HTR-8/SVneo (cell line): ENCODE measurements around the gene PSIP1.
A peak's percentile ranks its signal among the peaks of the same experiment; 100 is the strongest.
"Not testable (repeated sequence)": the region's sequence is repeated elsewhere in the genome, so short reads cannot be mapped to it uniquely, and the experiment has no call there.

Experiments
- DNase-seq: peaks from one replicate; pipeline ENCODE4 v3.0.0; 2011; ENCODE audit warnings: low spot score, mixed read lengths; ENCODE audit not compliant: insufficient read length
- FAIRE-seq: peaks from 2 replicates; lab custom pipeline; 2011; peaks lifted over from hg19 to GRCh38; lab: Jason Lieb, UNC

PSIP1 gene

DNA sequence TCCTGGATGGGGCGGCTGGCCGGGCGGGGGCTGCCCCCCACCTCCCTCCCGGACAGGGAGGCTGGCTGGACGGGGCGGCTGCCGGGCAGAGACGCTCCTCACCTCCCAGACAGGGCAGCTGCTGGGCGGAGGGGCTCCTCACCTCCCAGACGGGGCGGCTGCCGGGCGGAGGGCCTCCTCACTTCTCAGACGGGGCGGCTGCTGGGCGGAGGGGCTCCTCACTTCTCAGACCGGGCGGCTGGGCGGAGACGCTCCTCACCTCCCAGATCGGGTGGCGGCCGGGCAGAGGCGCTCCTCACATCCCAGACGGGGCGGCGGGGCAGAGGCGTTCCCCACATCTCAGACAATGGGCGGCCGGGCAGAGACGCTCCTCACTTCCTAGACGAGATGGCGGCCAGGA, 68.5 kb downstream of the PSIP1 start:
- FAIRE-seq, DNase-seq: not testable (repeated sequence)

DNA sequence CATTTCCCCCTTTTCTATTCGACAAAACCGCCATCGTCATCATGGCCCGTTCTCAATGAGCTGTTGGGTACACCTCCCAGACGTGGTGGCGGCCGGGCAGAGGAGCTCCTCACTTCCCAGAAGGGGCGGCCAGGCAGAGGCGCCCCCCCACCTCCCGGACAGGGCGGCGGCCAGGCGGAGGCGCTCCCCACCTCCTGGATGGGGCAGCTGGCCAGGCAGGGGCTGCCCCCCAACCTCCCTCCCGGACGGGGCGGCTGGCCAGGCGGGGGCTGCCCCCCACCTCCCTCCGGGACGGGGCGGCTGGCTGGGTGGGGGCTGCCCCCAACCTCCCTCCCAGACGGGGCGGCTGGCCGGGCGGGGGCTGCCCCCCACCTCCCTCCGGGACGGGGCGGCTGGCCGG, 68.9 kb downstream of the PSIP1 start:
- not testable (repeated sequence) for DNase-seq, FAIRE-seq

DNA sequence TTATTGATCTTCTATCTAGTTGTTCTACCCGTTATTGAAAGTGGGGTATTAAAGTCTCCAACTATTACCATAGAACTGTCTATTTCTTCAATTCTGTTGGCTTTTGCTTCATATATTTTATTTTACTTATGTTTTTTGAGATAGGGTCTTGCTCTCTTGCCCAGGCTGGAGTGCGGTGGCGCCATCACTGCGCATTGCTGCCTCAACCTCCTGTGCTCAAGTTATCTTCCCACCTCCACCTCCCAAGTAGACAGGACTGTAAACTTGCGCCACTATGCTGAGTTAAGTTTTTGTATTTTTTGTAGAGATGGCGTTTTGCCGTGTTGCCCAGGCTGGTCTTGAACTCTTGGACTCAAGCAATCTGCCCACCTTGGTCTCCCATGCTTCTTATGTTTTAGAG, 71.9 kb downstream of the PSIP1 start:
- DNase-seq (no peak), FAIRE-seq (no peak)

DNA sequence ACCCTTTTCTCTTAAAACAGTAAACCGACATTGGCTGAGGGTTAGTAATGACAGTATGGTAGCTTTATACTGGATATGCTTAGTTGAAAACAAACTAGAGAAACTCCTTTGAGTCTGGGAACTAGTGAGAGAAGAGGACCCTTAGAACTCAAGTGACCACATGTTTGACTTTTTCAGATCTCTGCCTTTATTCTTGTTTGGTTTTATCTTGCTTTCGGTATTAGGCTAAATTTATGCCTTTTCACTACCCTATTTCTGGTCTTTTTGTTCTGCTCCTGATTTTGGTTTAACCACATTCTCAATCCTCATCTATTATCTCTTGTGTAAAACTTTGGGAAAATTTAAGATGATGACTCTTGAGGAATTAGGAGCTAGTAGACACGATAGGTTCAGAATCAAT, 77.1 kb downstream of the PSIP1 start:
- no peak for FAIRE-seq
- DNase-seq, result no peak

DNA sequence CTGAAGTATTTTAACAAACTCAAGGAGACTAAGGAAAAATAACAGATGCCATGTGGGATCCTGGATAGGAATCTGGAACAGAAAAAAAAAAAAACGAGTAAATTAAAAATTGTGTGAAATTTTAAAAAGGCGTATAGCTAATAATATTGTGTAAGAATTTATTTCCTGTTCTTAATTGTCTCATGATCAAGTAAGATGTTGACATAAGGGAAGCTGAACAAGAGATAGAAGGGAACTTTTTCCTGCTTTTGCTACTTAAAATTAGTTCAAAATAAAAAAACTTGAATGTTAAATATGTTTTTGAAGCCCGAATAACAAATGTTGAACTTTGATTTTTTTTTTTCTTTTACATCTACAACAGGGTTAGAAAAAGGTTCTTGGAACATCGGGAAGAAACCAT, 77.6 kb downstream of the PSIP1 start:
- FAIRE-seq (no peak), DNase-seq (no peak)

DNA sequence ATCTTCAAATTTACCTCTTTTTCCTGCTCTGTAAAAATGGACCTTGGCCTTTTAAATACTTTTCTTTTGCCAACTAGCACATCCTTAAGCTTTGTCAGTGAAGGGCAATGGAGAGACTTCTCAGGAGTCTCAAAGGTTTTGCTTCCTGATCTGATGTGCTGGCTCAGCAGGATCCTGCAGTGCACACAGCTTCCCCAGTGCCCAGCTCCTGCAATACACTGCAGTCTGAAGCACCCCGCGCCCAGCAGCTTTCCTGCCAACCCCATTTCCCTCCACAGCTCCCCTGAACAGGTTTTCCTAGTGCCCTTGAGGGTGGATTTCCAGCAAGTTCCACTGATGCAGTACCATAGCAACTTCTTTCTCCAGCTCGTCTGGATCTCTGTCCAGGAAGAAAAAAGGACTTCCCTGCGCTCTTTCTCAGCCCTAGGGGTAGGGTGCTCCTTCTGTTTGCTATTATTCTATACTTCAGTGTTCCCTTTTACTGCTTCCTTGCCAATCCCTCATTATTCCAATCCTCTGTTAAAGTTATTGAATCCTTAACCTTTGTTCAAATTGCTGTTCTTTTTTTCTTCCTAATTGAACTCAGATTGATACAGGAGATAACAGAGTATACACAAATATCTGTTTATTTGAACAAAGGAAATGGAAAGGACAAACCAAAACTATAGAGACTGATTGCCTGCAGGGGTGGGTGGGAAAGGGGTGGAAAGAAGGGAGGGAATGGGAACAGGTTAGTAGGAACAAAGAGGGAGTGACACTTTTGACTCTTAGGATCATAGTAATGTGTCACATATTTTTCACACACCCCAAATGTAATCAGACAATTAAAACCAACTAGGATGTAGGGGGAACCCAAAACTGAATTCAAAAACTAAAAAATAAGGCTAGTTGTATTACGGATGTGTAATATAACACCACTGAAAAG, 79.6 kb downstream of the PSIP1 start:
- no peak for DNase-seq
- FAIRE-seq, result no peak

DNA sequence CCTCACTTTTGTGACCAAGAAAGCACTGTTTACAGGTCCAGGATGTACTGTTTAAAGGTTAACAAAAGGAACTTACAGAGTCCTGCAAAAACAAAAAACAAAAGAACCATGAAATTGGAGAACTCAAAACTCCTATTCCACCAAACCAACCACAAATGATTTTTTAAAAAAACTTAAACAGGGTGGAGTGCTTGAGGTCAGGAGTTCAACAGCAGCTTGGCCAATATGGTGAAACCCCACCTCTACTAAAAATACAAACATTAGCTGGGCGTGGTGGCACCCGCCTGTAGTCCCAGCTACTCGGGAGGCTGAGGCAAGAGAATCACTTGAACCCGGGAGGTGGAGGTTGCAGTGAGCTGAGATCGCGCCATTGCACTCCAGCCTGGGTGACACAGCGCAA, 83.1 kb downstream of the PSIP1 start:
- not testable (repeated sequence) for DNase-seq

DNA sequence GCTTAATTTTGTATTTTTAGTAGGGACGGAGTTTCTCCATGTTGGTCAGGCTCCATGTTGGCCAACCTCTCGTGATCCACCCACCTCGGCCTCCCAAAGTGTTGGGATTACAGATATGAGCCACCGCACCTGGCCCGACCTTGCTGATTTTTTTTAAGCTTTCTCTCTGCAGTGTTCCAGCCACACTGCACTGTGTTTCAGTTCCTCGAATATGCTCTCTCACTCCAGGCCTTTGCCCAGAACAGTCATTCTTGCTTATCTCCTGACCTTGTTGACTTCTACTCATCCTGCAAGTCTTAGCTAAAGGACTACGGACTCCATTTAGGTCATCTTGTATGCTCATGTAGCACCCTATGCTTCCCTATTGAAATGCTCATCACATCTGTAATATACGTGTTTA, 84.8 kb downstream of the PSIP1 start:
- DNase-seq (no peak), FAIRE-seq (no peak)

More for the DNA sequence above, 83.1 kb downstream of the PSIP1 start:
- FAIRE-seq, result not testable (repeated sequence)

DNA sequence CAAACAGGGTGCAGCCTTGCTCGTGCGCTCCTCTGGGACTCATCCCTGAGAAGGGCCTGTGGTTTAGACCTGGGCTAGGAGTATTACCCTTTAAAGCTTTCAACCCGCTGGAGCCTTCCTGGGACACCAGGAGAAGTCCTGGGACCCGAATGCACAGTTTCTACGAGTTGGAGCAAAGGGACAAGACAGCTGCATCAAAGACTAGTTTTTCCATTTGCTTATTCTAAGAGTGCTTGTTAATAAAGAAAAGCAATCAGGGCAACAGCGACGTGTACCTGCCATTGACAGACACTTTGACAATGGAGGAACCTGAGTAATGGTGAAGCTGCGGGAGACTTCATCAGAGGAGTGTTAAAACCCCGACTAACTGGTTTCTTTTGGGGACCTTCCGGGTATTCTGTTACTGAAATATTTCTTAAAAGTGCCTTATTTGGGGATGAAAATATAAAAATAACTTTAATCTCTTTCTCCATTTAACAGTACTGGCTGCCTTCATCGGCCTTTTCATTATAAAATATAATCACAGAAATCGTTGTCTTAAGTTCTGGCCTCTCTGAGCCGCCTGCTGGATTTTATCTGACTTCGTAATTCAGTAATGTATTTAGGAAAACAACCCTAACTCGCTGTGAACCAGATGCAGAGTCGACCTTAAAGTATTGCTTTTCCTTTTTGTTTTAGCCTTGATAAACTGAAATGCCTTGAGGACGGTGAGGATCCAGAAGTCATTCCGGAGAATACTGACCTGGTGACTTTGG, 87.4 kb downstream of the PSIP1 start:
- FAIRE-seq (no peak), DNase-seq (no peak)

DNA sequence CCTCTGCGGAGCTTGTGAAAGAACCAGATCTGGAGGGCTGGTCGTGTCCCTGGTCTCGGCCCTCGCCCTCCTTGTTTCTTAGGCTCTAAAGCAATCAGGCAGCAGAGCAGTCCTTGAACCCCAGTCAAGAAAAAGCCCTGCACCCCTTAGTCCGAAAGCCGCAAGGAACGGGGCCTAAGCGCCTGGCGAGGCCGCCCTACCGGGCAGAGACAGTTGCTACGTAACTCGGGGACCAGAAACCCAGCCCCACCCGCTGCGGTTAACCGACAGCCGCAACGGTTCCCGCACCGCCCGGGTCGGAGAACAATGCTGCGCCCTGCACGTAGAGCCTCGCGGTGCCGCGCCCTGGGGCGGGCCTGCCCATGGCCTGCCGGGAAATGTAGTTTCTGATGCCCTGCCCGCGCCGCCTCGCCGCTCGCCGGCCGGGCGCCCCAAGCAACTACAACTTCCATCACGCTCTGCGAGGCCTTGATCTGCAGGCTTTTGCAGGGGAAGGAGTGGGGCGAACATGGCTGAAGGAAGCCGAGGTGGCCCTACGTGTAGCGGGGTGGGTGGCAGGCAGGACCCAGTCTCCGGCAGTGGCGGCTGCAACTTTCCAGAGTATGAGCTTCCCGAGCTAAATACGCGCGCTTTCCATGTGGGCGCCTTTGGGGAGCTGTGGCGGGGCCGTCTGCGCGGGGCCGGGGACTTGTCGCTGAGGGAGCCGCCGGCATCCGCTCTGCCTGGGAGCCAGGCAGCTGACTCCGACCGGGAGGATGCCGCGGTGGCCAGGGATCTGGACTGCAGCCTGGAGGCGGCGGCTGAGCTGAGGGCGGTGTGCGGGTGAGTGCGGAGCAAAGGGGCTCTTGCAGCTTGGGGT, 88.2 kb downstream of the PSIP1 start, which contains the start of gene SNAPC3:
Gene SNAPC3, plus strand, starts transcription at position 505 of the 859 bp plus-strand sequence. Its CDS starts 4 bp downstream, at position 509.
- FAIRE-seq, result no peak
- peak; percentile 90 for DNase-seq

DNA sequence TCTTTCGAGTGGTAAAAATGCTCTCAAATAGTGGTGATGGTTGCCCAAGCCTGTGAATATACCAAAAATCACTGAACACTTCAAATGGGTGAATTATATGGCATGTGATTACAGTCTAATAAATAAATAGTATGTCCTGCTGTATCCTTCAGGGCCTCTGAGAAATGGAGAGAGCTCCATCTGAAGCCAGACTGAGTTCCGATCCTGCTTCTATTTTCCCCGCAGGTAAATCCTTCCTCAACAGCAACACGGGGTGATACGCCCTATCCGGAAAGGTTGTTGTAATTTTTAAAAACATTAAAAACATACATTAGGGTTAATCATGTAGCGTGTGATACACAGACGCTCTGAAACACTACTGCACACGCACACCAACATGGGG, 88.8 kb downstream of the PSIP1 start:
- FAIRE-seq (no peak), DNase-seq (no peak)

DNA sequence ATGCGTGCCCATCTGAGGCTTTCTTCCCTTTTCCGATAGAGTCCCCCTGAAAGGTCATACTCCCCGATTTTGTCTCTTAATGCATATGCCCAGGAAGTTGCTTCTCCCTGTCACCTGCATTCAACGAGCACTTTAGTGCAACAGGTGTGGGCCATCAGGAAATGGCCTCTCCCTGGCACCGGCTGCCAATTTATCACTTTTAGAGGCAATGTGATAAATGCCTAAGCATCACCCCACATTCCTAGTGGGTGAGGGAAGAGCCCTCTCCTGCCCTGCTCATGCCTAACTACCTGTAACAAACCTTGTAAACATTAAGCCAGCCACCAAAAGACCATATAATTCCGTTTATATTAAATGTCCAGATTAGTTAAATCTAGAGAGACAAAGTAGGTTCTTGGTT, 89.2 kb downstream of the PSIP1 start:
- FAIRE-seq (no peak), DNase-seq (no peak)

DNA sequence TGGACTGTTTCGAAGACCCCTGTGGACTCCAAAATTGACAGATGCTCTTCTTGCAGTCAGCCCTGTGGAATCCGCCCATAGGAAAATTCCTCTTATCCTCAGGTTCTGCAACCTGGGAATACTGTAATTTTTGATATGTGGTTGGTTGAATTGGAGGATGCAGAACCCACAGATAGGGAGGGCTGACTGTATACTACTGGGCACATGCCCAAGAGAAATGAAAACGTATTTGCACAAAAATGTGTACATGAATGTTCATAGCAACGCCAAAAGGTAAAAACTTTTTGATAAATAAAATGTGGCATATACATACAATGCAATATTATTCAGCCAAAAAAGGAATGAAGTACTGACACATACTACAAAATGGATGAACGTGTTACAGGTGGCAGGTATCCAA, 90.0 kb downstream of the PSIP1 start:
- DNase-seq (no peak), FAIRE-seq (no peak)

DNA sequence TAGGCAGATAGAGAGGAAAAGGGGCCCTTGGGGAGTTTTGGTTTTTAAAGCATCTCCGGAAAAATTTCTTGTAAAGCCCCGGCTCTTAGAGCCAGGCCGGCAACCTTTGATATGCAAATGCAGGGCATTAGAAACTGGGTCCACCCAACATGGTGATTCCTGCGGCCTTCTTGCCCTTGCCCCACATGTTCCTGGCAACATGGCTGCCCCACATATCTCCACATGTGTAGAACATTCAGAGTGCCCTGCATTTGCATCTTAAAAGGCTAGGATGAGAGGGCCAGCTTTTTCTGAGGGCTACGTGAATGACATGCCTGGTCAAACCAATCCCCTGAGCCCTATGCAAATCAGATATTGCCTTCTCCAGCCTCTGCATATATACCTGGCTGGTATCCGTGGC, 93.1 kb downstream of the PSIP1 start:
- no peak for DNase-seq
- no peak for FAIRE-seq

DNA sequence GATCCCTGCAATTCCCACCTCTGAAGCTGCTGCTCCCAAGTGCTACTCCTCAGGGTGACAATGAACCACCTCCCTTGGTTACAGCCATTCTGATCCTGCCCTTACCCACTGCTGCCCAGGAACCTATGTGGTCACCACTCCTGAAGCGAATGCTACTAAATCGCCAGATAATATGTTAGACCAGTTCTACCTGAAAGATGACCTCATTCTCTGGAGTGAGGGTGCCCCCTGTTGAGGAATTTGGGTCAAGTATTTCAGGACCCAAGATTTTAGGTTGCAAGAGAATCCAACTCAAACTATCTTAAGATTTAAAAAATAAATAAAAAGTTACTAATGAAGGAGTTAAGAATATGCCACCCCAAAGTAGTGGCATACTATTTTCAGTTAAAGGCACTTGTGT, 93.9 kb downstream of the PSIP1 start:
- FAIRE-seq, result no peak
- no peak for DNase-seq
